GM18868 (cell line): Measurements from ENCODE around the gene SGIP1.
"Not testable (repeated sequence)": the region's sequence is repeated elsewhere in the genome, so short reads cannot be mapped to it uniquely, and the experiment has no call there.

Source experiments
- ATAC-seq: cut with Tn5 transposase; IDR thresholded peaks from one replicate; pipeline ENCODE4 v1.9.1; 2021; ENCODE audit warnings: mild to moderate bottlenecking, moderate library complexity; ENCODE audit not compliant: unreplicated experiment

The SGIP1 gene

GRCh38 chr1:66758241-66758755 is 224.3 kb downstream of the SGIP1 start:
- peak; percentile 99 for ATAC-seq

GRCh38 chr1:66760506-66760905 is 226.6 kb downstream of the SGIP1 start:
- no peak for ATAC-seq

- no peak for ATAC-seq
Observed at GRCh38 chr1:66761221-66761620, 227.3 kb downstream of the SGIP1 start.

DNA sequence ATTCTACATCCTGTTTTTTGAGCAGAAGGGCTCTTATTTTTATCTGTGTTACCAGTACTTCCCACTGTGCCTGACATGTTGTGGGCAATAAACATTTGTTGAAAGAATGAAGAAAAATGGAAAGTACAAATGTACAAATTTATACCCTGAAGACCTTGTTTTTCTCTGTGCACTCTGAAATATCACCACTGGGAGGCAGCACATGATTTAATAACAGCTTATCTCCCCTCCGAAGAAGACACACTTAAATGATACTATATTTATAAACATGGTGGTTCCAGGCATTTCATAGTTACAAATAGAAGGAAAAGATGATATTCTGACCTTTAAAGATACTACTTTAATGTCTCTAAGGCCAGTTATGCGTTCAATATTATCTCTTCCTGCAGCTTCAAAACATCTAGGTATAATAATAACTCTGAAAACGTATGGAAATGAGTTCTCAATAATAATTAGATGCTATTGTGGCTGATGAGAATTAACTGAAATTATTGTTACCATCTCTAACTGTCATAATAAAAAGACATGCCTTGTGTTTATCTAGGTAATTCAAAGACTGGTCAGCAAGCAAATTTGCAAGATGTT is 231.1 kb downstream of the SGIP1 start:
- peak; percentile 63 for ATAC-seq

- no peak for ATAC-seq
Observed at GRCh38 chr1:66767626-66768025, 233.7 kb downstream of the SGIP1 start.

- no peak for ATAC-seq
Observed at GRCh38 chr1:66768965-66769364, 235.0 kb downstream of the SGIP1 start.

GRCh38 chr1:66769512-66770229 is 235.7 kb downstream of the SGIP1 start:
- peak; percentile 53 for ATAC-seq

- ATAC-seq: no peak
Observed at GRCh38 chr1:66770240-66770639, 236.3 kb downstream of the SGIP1 start.

DNA sequence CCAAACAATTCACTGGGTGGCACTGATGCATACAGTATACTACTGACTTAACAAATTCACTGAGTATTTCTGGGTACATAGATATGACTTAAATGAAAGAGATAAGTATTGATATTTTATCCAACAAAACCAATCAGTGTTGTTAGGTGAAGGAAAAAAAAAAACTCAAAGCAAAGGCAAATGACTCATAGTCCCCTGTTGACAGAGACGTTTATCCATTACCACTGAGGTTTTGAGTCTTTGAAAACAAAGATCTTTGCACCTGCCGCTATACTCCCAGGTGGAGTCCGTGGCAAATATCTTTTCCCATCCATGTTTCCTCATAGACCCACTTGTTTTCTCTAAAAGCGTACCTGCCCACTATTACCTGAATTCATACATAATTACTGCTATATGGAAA is 236.7 kb downstream of the SGIP1 start:
- ATAC-seq: no peak

DNA sequence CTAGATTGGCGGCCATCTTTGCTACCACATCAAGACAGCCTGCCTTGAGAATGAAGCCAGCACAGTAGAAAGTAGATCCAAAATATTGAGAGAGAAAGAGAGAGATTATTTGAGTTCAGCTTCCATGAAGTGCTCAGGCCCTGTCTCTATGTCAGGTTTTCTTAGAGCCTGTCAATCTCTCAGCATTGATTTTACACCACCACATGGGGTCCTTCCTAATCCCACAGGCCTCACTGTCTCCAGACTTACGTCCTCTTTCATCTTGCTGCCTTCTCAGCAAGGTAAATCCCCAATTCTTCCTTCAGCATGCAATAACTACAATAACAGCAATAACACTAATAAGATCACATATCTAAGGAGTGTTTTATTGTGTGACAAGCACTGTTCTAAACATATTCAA is 239.3 kb downstream of the SGIP1 start:
- ATAC-seq: no peak

DNA sequence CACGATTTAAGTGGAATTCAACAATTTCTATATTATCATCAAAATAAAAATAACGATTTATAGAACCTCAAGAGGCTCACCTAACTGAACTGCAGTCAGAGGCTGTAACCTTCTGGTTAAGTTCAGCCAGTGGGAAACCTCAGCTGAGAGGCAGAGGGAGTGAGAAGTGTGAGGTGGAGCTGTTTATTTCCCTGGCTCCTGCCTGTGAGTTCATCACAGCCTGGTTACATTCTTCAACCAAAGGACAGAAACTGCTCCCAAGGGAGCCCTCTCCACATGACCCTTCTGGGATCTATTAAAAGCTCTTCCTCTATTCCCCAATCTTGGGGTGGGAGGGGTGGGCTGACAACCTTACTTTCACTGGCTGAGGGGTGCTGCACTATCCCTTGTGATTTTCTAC is 240.5 kb downstream of the SGIP1 start:
- no peak for ATAC-seq

- no peak for ATAC-seq
Observed at GRCh38 chr1:66775646-66776045, 241.7 kb downstream of the SGIP1 start.

GRCh38 chr1:66777831-66778230 is 243.9 kb downstream of the SGIP1 start:
- no peak for ATAC-seq

DNA sequence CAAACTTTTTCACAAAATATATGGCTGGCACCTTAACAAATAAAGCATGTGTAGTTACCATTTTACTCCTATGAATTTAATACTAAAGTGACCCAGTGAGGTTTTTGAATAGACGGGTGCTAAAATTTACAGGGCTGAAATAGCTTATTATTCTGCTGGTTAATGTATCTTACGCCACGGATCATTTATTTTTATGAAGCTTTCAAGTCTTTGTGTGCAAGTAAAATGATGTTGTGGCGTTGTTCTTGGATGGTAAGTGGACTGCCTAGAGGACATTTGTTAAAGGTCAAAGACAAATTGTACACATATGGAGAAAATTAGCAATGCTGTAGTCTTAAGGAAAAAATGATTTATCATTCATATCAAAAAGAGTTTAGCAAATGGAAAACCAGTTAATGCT is 244.3 kb downstream of the SGIP1 start:
- ATAC-seq: no peak

DNA sequence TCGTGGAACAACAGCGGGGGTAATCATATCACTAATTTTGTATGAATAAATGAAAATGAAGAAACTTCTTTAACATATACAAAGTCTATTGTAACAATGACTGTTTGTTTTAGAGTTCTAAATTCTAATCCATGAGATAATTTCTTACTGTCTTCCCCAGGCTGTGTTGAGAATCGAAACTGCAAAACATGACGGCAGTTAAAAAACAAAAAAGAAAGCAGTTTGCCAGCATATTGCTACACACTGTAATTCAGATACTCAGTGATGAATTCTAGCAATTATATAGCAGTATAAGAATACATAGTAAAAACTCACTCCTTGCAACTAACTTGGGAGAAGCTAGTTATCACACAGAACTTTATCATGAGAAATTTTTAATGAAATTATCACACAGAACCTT is 245.0 kb downstream of the SGIP1 start:
- ATAC-seq: no peak

GRCh38 chr1:66779475-66780078 is 245.6 kb downstream of the SGIP1 start:
- no peak for ATAC-seq

DNA sequence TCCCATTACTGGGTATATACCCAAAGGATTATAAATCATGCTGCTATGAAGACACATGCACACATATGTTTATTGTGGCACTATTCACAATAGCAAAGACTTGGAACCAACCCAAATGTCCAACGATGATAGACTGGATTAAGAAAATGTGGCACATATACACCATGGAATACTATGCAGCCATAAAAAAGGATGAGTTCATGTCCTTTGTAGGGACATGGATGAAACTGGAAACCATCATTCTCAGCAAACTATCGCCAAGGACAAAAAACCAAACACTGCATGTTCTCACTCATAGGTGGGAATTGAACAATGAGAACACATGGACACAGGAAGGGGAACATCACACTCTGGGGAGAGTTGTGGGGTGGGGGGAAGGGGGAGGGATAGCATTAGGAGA is 251.8 kb downstream of the SGIP1 start:
- ATAC-seq: not testable (repeated sequence)

DNA sequence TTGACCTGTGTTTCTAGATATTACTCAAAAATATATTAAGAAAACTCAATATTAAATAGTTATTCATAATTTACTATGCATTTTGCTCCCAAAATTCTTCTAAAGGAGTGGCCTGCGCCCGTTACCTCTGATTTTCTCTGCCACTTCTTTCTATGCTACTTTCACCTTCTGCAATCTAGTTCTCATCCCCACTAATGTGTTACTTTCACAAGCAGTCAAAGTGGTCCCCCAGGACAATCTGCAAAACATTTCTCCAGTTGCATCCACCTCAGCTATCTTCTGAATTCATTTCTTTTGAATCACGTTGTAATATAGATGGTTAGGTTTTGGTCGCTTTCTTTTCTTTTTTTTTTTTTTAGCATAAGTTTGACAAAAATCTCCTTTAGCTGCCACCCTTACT is 253.7 kb downstream of the SGIP1 start:
- peak; percentile 33 for ATAC-seq

DNA sequence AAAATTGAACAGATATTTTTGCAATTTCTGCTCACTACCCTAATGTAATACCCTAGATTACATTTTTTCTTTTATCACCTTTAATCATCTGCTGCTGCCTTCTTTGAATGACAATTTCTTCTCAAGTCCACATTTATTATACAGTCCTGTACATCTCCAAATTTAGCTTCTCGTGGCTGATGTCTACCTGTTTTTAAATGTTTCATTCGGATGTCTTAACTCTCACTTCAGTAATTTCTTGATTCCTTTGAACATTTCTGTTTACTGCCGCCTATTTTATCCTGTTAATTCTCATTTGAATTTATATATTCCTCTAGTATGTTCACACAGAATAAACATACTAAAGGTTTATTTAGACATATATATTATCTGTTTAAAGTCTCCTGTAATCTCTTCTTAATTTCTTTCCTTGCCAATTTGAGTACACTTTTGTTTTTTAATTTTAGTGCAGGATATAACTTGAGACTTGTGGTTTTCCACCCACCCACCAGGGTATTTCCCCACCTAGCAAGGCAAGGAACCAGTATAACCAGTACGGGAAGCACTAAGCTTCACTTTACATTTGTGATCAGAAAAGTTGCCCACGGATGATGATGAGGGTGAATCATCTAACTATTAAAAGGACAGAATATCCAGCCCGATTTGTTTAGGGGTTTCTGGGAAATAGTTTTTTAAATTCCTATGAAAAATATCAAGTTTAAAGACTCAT is 254.4 kb downstream of the SGIP1 start:
- peak; percentile 96 for ATAC-seq

DNA sequence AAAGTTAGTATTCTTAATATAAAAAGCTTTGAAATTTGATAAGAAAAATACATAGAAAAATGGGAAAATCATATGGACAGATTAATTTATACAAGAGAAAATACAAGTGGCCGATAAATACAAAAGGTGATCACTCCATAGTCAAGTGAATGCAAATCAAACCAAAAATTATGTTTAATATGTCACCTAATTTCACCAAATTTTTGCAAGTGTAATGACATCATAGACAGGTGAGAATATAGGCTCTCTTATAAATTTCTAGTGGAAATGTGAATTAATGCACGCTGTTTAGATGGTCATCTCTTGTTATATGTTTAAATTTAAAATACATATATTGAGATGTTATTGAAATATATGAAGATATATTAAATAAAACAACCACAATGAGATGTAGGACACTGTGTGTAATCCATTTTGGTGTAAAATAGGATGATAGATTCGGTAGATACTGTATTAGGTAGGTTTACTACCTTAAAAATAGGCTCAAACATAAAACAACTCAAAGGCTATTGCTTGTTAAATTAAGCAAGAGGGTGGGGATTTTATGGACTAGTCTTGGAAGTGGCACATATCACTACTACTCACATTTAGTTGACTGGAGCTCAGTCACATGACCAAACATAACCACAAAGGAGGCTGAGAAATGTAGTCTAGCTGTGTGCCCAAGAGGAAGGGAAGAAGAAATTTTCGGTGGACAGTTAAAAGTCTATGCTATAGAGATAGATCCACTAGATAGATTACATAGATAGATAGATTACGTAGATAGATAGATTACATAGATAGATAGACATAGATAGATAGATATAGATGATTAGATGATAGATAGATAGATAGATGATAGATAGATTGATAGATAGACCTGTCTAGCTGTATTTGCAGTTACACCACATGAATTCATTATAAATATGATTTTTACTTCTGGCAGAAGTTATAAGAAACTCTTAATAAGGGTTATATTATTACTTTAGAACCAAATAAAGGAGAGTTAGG is 258.0 kb downstream of the SGIP1 start:
- ATAC-seq: no peak
